HEK293T (cell line): ENCODE measurements around the gene GRID2.

Experiments
- ELF4 ChIP-seq: fragments of 450-650 bp; IDR thresholded peaks from 2 replicates; pipeline ENCODE4 v1.6.1; 2017; ENCODE audit warnings: antibody characterized with exemption
- FOXM1 ChIP-seq: fragments of 450-650 bp; IDR thresholded peaks from 2 replicates; pipeline ENCODE4 v1.6.1; 2017; ENCODE audit warnings: mild to moderate bottlenecking, borderline replicate concordance
- L3MBTL2 ChIP-seq: fragments of 450-650 bp; conservative IDR thresholded peaks from 2 replicates; pipeline ENCODE4 v1.6.1; 2016; ENCODE audit warnings: mild to moderate bottlenecking
- NFRKB ChIP-seq: fragments of 450-650 bp; IDR thresholded peaks from 2 replicates; pipeline ENCODE4 v1.6.1; 2016; ENCODE audit warnings: mild to moderate bottlenecking, moderate library complexity
- SP1 ChIP-seq: fragments of 450-650 bp; IDR thresholded peaks from 2 replicates; pipeline ENCODE4 v1.6.1; 2017
- SUZ12 ChIP-seq: fragments of 450-650 bp; IDR thresholded peaks from 2 replicates; pipeline ENCODE4 v1.6.1; 2016; ENCODE audit warnings: mild to moderate bottlenecking
- TARDBP ChIP-seq: fragments of 450-650 bp; IDR thresholded peaks from 2 replicates; pipeline ENCODE4 v1.6.1; 2016
- ZNF384 ChIP-seq: fragments of 450-650 bp; IDR thresholded peaks from 2 replicates; pipeline ENCODE4 v1.6.1; 2016

GRCh38 chr4:92303621-92304027 lies at the start of gene GRID2:
- no peak for TF ChIP-seq ELF4
- no peak for TF ChIP-seq SUZ12
- no peak for TF ChIP-seq FOXM1
- TF ChIP-seq SP1: no peak
- no peak for TF ChIP-seq ZNF384
- TF ChIP-seq L3MBTL2: no peak
- no peak for TF ChIP-seq TARDBP
- no peak for TF ChIP-seq NFRKB
